GM10847 (cell line): ENCODE results near the gene TLR1.

Experiments
- POLR2A ChIP-seq: IDR thresholded peaks from 2 replicates; pipeline ENCODE4 v1.6.1; 2011; ENCODE audit not compliant: insufficient read length; ENCODE audit errors: extremely low read depth

TLR1 gene

DNA sequence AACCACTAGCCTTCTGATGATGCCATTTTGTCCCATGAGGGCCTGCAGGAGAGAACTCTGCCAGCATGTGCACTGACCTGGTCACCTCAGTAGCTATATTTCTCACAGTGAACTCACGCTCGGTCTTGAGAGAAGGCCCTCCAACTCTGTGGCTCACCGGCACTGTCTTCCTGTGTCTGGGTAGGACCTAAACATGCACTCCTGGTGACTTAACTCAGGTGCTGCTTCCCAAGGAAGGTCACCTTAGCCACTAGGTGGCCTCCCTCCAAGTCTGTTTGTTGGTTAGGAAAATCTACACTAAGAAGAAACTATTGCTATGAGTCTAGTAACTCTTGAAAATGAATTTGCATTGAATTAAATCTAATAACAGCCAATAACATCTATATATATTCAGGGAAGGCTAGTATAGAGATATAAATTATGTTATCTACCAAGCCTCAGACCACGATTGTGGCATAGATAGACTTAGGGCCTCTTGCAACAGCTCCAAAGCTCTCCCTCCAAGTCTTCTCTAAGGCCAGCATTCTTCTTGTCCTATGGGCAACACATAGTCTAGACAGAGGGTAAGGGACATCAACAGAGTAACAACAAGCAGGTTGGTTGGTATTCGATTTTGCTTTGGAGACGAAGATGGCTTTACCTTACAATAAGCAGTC lies 46.5 kb downstream of the TLR1 start:
- no peak for TF ChIP-seq POLR2A

DNA sequence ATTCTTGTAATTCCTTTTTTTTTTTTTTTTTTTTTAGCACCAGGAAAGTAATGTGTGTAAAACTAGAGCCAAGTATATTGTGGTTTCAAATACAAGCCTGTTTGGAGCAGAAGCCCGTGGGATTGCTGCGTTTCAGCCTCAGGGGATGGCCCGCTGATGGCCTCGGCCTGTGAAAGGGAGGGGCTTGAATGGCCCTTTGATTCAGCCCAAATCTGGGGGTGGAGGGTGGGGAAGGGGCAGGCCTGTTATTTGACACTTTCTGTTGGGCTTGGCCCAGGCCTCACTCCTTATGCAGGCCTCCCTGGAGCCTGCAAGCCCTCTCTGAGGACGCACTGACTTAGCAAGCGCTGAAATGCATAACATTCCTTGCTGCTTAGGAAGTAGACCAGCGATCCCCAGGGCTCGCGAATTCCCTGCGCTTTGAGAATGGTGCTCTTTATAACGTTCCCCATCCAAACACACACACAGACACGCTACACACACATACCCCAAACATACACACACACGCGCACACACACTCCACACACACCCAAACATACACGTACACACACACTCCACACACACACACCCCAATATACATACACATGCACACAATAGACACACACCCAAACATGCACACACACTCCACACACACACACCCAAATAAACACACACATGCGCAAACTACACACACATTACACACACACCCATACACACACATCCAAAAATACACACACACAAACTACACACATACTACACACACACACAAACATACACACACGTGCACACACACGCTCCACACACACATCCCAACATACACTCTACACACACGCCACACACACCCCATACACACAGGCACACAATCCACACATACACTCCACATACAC lies 51.4 kb downstream of the TLR1 start:
- TF ChIP-seq POLR2A, result no peak

DNA sequence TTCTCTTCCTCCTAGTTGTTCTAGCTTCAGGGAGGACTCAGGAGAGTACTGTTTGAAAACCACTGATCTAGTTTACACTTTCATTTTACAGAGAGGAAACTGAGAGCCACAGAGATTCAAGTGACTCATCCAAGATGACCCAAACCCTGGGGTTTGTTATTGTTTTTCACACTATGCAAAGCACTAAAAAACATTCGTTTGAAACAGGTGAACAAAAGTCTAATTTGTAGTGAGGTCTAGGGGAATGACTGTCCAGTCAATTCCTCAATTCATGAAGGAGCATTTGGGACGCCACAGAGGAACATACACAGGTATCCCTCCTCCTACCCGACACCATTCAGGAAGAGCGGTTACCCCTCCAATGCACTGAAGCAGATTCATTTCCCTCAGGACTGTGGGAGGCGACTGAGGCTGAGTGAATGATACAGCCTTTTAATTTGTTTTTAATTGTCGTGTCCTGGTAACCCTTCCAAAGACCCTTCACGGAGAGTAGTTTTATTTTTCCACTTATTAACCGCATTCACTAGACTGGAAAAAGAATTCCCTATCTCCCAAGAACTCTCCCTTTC lies 52.1 kb downstream of the TLR1 start:
- TF ChIP-seq POLR2A, result no peak

DNA sequence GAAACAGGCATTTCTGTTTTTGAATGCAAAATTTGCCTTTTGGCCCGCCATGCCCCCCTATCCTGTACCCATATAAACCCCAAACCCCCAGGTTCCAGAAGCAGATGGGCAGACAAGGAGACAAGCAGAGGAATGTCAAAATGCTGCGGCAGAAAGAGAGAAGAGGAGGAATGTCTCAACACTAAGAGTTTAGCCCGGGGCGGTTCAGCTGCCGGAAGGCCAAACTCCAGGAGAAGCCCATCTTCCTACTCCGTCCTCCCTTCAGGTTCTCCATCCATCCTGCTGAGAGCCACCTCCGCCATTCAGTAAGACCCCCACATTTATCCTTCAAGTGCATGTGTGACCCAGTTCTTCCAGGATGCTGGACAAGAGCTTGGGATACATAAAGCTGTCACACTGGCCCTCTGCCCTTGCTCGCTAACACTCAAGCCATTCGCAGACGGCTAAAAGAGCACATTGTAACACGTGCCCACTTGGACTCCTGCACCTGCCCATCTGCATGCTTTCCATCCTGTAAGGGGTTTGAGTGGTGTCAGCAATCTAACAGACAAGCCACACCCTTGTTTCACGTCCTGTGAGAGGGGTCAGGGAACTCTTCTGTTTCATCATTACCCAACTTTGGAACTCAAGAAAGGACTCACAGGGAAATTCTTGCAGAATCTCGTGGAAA lies 53.1 kb downstream of the TLR1 start:
- no peak for TF ChIP-seq POLR2A

DNA sequence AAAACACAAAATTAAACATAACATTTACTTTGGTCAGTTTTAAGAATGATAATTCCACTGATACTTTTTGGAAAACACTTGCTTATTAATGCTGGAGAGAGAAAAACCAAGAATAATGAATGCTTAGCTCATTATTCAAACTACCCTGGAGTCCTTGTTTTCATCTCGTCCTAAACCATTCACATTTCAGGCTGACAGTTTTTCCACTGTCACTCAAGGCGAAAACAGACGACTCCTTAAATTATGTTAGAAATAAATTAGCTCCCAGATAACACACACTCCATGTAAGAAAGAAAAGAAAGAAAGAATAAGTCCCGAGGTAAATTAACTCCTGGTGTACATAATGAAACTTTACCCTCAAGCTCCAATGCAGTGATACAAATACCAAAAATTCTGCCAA lies 55.3 kb downstream of the TLR1 start:
- TF ChIP-seq POLR2A, result no peak

DNA sequence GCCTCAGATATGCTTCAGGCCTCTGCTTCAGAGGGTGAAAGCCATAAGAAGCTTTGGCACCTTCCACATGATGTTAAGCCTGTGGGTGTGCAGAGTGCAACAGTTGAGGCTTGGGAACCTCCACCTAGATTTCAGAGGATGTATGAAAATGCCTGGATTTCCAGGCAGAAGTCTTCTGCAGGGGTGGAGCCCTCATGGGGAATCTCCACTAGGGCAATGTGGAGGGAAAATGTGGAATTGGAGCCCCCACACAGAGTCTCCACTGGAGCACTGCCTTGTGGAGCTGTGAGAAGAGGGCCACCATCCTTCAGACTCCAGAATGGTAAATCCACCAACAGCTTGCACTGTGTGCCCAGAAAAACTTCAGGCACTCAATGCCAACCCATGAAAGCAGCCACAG lies 57.0 kb downstream of the TLR1 start:
- no peak for TF ChIP-seq POLR2A
